Suppressor macrophage treated with lipopolysaccharide for 4 hours (primary cell): ENCODE data around the gene MBNL1.
A peak's percentile ranks its signal among the peaks of the same experiment; 100 is the strongest.
"Not testable (repeated sequence)": the region's sequence is repeated elsewhere in the genome, so short reads cannot be mapped to it uniquely, and the experiment has no call there.

Source experiments
- DNase-seq: peaks from one replicate; pipeline ENCODE4 v3.0.0-alpha.2; 2020

The MBNL1 gene

DNA sequence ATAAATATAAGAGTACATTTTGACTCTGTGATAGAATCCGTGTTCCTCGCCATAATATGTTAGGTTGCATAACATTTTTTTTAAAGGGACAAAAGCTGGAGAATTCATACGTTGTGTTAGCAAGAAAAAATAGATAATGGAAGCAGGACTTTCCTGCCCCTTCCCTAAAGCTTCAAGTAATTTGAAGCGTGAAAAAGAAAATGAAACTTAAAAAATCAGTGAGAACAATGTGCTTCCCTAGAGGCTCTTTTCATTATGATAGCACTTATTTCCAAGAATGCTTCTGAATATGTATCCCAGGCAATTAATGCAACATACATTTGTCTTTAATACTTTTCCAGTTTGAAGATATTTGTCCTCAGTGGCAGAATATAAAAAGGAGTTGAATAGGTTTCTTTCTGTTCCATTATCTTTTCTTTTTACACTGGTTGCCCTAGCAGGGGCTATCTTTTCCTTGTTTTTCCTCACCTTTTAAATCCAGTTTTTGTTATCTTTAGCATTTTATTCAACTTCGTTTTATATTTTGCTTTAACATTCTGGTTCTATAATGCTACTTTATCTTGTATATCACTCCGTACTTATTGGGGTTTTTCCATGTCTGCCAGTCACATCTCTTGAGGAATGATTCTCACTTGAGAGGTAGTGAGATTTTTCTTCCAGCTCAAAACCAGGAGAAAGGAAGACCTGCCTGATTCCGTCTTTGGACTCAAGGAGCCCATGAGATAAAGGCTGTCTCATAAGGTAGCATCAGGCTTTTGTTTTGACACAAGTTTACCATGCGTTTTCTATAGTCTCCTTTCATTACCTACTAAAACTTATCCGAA, 113.8 kb downstream of the MBNL1 start:
- peak; percentile 80 for DNase-seq

DNA sequence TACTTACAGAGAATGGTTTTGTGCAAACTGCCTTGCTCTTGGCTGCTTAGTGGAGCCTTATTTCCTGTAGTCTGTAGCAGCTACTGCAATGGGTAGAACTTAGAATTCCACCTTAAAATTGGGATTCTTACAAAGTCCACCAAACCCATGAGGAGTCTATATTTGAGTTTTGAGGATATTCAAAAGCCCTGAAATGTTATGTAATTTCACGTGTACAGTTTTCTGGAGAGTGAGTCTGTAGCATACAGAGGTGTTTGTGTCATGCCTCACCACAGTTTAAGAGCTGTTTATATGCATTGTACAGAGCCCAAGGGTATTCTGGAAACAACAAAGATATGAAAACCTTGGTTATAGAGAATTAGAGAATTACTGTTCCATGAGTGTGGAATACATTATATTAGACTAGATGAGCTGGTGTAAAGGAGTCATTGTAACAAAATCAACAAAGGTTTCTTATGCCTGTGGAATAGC, 114.4 kb downstream of the MBNL1 start:
- no peak for DNase-seq

DNA sequence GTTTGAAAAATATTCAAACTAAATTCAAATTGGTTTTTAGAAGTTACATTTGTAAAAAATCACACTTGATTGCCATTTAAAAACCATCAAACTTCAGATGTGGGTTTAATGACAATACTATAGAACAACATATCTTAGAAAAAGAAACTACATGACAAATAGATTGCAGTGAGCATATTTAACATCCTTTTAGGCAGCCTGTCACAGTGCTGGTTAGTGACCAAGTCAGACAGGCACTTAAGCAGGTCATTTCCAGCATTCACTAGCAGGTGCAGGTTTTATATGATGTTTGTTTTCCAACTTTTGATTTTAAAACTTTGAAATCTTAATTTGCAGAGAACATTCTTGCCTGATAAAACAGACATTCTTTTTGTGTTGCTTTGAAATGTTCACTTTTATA, 115.7 kb downstream of the MBNL1 start:
- DNase-seq: no peak

DNA sequence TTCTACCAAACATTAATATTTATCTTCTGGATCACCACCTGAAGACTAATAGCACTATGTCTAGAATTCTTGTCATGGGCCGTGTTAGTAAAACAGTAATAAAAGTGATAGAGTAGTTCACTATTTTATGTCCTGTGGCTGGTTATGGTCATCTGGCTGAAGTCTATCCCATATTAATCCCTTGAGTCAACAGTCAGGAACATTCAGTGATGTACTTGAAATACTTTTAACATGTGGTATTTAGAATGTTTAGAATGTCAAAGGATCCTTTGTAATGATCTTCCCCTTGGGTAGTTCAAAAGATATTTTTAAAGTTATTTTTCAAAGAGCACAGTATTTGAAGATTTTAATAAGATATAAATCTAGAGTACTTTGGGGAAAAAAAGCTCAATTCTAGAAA, 117.0 kb downstream of the MBNL1 start:
- DNase-seq: no peak

DNA sequence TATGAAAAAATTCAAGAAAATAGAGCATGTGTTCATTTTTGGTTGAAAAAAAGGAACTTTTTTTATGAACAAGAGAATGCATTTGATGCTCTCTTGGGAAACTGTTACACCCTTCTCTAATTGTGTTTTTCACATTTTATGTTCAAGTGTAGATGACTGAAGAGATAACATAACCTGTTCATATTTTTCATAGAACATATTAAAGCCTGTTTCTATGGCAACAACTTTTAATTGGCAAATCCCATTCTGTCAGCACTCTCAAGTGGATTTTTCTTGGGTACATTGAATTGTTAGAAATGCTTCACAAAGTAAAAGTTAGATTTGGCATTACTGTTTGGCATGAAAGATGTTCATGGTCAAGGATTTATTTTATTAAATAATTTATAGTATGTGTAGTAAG, 117.5 kb downstream of the MBNL1 start:
- DNase-seq: no peak

DNA sequence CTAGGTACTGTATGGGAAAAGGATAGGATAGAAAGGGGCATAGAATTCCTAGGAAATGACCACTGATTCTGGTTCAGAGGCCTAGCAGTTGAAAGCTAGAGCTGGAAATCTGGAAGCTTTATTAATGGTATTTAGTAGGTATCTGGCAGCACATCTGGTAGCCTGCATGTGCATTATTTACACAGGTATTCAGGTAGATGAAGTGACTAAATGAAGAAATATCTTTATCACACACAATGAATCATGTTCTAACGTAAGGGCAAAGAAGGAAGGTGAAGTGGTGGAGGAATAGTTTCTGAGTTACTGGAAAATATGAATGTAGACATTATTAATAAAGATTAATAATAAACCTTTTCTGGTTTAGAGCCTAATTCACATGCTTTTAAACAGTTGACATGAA, 119.9 kb downstream of the MBNL1 start:
- no peak for DNase-seq

DNA sequence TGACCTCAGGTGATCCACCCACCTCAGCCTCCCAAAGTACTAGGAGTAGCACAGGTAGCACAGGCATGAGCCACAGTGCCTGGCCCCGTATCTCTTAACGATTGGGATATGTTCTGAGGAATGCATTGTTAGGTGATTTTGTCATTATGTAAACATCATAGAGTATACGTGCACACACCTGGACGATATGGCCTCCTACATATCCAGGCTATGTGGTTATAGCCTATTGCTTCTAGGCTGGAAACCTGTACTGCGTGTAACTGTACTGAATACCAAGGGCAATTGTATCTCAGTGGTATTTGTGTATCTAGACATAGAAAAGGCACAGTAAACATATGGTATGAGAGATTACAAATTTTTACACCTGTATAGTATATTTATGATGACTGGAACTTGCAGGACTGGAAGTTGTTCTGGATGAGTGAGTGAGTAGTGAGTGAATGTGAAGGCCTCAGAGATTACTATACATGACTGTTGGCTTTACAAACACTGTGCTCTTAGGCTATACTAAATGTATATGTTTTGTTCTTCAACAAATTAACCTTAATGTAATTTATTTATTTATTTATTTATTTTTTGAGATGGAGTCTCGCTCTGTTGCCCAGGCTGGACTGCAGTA, 120.7 kb downstream of the MBNL1 start:
- no peak for DNase-seq

DNA sequence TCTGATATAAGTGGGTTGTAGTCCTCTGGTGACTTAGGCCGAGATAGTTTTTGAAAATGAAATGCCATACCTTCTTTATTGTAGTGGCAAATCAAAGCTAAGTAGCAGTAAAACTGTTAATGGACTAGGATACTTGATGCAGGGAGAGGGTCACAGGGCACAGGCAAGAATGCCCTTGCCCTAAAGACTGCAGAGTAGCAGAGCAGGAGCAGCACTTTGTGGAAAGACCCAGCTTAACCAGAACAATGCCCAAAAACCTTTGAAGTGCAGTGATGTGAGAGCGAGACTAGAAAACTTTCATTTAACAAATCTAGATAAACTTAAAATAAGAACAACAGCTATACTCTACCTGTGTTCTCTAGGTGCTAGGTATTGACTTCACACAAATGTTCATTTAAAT, 121.9 kb downstream of the MBNL1 start:
- no peak for DNase-seq

DNA sequence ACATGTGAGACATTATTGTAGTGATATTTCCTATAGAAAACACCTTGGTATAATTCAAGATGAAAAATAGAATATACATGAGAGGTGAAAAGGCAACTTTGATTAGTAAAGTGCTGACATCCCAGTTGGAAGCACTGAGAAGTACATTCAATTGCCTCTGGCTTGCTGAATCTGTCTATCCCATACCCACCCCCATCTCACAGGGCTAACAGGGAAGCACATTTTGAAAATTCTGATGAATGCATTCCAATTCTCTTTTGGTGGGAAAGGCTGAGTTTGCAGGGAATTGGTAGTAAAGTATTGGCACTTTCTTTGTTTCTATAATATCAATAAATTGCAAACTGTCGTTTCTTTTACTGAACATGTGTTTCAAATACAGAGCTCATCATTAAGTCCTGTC, 122.9 kb downstream of the MBNL1 start:
- no peak for DNase-seq

DNA sequence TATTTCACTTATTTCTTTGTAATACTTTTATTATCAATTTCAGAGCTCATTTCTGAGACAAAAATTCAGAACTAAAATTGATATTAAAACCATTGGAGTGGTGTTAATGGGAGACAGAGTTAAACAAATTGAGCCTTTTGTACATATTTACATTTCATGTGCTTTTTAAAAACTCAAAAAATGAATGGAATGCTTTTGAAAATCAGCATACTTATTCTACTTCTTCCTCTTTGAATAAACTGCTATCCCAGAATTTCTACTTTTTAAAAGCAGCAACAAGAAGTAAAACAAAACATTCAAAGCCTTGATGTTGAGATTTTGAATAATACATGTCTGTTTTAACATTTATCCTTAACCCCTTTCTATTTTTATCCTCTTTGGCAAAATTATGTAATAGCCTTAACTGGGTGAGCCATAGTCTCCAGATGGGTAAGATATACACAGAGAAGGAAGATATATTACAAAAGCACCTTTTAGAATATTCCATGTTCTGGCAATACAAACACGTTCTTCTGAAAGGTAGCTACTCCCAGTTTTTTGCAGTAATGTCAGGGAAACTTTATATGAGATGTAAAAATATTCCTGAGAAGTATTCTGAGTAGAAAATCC, 123.6 kb downstream of the MBNL1 start:
- no peak for DNase-seq

DNA sequence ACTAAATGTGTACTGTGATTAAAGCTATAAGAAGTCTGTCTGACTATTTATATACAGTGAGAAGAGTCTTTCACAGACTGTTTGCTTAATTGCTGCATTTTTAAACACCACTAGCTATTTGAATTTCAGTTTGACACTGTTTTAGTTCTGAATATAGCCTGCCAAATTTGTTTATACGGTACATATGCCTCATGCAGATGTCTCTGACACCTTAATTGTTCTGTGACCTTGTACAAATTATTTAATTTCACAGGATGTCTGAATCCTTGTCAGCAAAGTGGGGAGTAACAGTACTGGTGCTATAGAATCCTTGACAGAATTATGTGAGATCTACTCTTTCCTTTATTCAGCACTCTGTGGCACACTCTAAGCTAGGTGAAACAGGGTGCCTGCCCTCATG, 125.5 kb downstream of the MBNL1 start:
- no peak for DNase-seq

DNA sequence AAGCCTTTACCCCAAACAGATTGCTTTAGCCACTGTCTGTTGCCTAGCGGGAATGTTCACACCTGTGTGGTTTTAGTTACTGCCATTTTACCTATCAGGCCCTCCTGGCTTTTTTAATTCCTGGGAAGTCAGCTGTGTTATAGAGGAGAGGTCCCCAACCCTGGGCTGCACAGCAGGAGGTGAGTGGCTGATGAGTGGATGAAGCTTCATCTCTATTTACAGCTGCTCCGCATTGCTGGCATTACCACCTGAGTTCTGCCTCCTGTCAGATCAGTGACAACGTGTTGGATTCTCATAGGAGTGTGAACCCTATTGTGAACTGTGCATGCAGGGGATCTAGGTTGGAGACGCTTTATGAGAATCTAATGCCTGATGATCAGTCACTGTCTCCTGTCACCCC, 127.0 kb downstream of the MBNL1 start:
- DNase-seq: no peak

DNA sequence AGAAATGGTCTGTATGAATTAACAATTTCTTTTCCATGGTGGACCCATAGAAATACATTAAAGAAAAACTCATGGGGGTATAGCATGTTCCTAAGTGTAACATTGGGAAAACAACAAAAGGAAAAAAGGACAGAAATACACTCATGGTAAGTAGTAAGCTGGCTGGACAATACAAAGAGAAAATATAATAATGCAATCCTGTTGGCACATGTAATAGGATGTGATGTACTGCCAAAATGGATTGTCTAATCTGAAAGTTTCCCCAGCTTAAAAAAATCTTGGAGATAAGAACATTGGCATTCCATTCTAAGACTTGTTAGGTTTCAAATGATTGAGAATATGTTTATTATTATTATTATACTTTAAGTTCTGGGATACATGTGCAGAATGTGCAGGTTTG, 128.1 kb downstream of the MBNL1 start:
- DNase-seq: no peak

DNA sequence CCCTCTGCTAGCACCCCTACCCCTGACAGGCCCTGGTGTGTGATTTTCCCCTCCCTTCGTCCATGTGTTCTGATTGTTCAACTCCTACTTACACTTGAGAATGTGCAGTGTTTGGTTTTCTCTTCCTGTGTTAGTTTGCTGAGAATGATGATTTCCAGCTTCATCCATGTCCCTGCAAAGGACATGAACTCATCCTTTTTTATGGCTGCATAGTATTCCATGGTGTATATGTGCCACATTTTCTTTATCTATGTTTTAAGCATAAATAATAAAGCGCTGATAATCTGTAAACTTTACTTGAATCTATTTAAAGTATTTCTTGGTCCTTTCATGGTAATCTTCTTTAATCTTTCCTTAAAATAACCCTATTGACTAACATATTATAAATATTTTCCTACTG, 128.6 kb downstream of the MBNL1 start:
- DNase-seq: not testable (repeated sequence)

DNA sequence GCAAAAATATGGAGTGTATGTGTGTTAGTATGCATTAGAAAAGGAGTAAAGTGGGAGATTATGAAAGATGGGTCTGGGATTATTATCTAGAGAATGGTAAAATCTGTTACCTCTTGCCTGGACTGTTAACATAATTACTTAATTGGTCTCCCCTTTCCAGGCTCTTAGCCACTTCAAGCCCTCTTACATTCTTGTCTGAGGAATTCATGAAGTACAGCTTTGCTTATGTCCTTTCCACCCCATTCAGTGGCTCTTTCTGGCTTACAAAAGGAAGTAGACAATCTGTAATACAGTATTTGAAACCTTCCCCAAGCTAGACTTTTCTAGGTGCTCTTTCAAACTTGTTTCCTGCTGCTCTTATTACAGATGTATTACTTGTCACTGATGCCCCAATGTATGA, 129.8 kb downstream of the MBNL1 start:
- no peak for DNase-seq

DNA sequence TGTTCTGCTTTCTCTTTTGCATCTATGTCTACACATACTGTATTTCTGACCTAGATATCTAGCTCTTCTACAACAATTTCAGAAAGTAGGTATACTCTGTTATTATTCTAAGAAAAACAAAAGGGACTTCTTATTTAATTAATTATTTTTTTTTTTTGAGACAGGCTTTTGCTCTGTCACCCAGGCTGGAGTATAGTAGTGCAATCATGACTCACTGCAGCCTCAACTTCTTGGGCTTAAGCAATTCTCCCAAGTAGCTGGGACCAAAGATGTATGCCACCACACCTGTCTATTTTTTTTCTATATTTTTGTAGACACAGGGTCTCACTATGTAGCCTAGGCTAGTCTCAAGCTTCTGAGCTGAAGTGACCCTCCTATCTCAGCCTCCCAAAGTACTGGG, 130.6 kb downstream of the MBNL1 start:
- peak; percentile 56 for DNase-seq

DNA sequence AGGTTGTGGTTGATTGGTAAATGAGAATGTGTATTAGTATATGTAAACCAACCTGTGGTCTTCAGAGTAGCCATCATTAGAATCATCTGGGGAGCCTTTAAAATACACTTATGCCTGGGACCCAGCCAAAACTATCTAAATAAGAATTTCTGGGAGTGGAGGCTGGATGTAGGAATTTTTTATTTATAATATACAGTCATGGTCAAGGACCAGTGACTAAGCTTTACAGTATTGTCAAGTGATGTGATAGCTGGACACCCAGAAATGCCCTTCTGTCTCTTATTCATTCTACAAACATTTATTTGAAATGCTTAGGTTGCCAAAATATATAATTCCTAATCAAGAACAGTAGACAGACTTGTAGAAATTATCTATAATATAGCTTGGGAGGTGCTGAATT, 132.2 kb downstream of the MBNL1 start:
- no peak for DNase-seq

DNA sequence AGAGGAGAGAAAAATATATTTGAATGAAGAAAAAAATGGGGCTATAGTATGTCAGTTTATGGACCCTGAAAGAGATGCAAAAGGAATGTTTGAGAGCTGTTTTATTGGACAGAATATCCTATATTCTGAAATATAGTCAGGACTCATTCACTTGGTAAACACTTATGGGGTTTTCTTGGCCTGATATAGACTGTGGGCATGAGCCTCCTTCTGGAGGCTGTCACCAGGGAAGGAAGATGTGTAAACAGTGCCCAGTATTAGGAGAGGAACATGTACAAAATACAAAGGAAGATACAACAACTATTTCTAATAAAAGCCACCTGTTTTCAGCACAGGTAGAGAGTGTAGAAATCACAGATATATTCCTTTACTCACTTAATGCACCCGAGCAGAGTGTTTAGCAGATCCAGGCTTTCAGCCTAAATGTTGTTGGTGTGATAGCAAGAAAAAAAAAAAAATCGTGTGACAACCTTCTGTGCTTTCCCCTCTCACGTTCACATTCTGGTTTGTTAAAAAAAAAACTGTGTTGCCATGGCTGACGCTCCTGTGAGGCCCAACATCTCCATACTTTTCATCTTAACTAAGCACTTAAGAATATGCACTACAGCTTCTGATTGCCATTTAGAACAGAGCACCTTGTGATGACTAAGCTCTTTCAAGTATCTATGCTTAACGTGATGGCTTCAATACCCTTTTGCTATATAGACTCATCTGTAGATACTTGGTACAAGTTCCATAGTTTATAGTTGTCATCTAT, 134.1 kb downstream of the MBNL1 start:
- DNase-seq: no peak

DNA sequence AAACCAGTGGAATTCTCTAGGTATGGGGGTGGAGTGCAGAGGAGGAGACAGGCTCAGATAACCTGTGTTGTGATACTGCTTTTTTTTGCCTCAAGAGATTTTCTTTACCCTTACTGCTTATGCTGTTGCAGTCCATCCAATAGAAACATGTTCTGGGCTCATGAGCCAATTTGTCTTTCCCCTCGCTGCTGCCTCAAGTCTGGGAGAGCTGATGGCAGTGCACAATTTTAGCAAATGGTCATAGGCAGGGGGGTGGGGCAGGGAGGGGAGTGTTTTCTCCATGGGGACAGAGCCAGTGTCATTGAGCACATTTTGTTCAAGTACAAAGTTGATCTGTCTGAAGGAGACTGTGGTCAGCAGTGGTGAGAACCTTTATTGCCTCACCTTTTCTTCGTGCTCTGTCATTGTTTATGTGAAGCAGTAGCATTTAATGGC, 134.9 kb downstream of the MBNL1 start:
- no peak for DNase-seq

DNA sequence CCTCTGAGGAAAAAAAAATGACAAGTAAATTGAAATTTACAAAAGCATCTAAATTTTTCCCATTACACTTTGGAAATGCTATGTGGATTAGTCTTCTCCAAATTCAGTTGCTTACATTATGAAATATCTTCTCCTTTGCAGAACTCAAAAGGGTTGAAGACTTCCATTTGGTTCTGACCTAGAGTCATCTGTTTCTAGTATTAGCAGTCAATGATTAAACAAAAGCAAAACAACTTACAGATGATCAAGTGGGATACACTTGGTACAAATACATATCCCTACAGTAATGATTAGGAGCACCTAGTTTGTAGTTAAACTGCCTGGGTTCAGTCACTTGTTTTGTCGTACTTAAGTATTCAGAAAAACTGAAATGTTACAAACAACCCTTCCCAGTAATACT, 136.2 kb downstream of the MBNL1 start:
- DNase-seq: no peak

DNA sequence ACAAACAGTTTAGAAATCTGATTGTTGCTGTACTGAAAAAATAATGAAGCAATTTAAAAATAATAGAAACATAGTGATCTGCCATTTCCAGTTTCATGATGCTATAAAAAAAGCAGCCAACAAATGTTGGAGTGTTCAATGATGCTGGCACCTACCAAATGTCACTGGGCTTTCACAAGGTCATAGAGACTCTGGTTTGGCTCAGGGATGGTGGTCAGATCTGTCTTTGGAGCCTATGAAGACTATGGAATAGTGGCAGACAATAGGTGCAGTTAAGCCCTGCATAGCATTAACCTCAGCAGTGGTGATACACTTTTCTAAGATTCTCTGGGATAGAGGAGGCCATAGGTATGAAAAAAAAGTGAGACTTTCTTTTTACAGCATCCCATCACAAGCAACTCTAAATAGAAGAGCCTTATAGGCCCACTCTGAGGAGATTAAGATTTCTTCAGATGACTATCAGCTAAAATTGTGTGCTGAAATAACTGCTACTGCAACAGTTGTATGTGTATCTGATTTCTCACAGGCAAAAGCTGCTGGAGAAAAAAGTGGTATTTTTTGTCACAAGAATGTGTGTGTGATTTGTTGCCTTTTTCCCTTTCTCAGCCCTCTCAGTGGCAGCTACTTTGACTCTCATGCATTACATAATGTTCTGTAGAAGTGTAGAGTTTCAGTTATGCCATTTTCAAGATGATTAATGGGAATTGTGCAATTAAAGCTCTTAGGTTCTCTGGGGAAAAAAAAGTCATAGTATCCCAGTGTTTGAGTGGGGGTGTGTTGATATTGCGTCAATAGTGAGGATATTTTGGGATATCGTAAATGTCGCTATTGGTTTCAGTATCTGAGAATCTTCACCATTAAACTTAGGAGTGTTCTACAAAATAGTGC, 137.4 kb downstream of the MBNL1 start:
- DNase-seq: peak; percentile 93

DNA sequence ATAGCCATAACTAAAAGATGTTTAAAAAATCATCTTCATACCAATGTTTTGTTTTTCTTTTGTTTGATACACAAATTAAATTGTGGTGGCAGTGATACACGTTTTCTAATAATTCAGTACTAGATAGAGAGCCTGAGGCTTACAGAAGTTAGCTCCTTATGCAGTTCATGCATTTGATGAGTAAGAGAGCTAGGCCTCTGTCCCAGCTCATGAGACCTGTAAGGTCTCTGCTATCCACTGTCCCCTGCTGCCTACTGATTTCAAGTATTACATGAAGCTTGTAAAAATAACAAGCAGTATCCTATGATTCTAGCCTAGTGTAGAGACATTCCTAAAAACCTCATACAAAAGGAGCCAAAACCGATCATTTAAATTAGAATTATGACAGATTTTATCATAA, 144.5 kb downstream of the MBNL1 start:
- DNase-seq: no peak
